NT2/D1 (cell line): ENCODE data around the gene AKAP13.
"Not testable (repeated sequence)": the region's sequence is repeated elsewhere in the genome, so short reads cannot be mapped to it uniquely, and the experiment has no call there.

Experiments used
- SUZ12 ChIP-seq: IDR thresholded peaks from 2 replicates; pipeline ENCODE4 v1.6.1; 2011; ENCODE audit not compliant: insufficient read length, insufficient read depth; ENCODE audit errors: extremely low read depth
- YY1 ChIP-seq: IDR thresholded peaks from 2 replicates; pipeline ENCODE4 v1.6.1; 2011; ENCODE audit not compliant: insufficient read length, insufficient read depth

DNA sequence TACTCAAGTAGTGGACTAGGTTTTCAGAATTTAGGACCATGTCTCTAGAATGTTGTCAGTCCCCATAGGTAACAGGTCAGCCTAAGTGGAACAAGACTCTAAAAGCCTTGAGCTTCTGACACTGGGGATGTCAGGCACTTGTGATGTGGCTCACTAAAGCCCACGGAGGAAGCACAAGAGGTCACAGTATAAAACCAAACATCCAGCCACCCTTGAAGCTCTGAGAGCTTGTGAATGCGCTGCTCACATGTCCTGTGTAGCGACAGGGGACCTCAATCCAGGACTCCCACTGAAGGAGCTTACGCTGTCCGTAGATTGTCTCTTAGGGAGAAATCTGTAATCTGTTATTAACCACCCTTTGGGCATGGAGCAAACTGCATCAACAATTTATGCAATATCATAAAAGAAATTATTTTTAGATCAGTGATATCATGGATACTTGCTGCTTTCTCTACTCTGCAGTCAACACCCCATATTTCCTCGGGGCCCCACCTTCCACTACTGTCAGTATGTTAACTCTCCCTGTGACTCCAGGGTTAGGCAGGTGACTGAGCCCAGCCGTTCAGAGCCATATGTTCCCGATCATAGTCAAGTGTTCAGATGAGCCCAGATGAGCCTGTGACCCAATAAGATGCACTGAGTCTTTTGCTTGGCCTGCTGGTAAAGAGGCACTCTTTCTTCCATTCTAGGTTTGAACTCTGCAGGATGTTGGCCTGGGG, 32.2 kb upstream of the AKAP13 start:
- not testable (repeated sequence) for TF ChIP-seq YY1, SUZ12
